NCI-H82 treated with DMSO at 0.1 percent for 48 hours (cell line): ENCODE results near the gene AMPH.
A peak's percentile ranks its signal among the peaks of the same experiment; 100 is the strongest.
"Not testable (repeated sequence)": the region's sequence is repeated elsewhere in the genome, so short reads cannot be mapped to it uniquely, and the experiment has no call there.

Experiments used
- DNase-seq: peaks from one replicate; lab custom pipeline; 2025; ENCODE audit not compliant: unreplicated experiment; lab: John Stamatoyannopoulos, UW

Gene AMPH

GRCh38 chr7:38354271-38354851, 276.8 kb downstream of the AMPH start:
- not testable (repeated sequence) for DNase-seq

GRCh38 chr7:38353431-38353881, 277.7 kb downstream of the AMPH start:
- DNase-seq: not testable (repeated sequence)

GRCh38 chr7:38351601-38352000, 279.6 kb downstream of the AMPH start:
- no peak for DNase-seq

DNA sequence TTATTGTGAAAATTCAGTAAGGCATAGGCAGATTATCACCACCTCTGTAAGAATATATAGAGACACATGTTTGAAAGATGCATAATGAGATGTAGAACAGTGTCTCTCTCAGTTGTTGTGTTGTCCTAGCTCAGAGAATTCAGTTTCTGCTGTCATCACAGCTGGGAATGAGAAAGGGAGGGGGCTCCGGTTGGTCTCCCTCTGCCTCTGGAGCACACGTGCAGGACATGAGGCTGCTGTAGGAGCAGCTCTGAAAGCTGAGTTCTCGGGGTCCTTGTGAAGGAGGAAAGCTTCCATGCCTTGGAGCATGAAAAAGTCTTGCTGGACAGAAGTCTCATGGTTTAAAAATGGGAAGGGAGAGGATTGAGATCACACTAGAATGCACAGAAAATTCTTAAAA, 280.4 kb downstream of the AMPH start:
- DNase-seq: not testable (repeated sequence)

- DNase-seq: not testable (repeated sequence)
Measured at GRCh38 chr7:38349869-38350583, 281.1 kb downstream of the AMPH start.

DNA sequence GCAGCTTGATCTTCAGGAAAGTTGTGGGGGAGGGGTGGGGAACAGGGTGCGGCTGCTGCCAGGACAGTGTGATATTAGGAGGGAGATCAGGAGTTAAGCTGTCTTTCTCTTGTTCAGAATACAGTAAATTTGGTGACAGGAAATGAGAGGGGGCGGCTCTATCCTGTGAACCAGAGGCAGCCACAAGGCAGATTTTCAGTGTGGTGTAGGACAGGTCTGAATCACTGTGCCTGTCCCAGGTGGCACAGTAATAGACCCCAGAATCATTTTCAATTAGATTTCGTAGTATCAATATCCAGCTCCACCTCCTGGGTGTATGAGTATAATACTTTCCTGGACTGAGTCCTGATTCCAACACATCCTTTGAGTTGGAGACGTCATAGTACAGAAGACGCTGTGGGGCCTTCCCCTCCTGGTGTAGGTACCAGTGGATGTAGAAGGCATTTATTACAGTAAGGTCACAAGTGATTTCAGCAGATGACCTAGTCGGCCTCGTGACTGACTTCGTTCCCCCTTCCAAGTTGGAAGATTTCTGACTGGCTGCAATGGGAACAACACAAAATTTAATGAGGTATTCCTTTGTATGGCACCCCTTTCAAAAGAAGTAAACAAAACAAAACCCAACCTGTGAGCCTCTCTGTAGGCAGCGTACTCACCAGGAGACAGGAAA, 281.9 kb downstream of the AMPH start:
- DNase-seq: not testable (repeated sequence)

- DNase-seq: peak; percentile 38
Measured at GRCh38 chr7:38345299-38346172, 285.6 kb downstream of the AMPH start.

DNA sequence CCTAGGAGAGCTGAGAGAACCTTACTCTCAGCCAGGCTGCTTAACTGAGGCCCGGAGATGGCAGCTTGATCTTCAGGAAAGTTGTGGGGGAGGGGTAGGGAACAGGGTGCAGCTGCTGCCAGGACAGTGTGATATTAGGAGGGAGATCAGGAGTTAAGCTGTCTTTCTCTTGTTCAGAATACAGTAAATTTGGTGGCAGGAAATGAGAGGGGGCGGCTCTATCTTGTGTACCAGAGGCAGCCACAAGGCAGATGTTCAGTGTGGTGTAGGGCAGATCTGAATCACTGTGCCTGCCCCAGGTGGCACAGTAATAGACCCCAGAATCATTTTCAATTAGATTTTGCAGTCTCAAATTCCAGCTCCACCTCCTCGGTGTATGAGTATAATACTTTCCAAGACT, 286.4 kb downstream of the AMPH start:
- DNase-seq: peak; percentile 82

GRCh38 chr7:38342135-38342534, 289.0 kb downstream of the AMPH start:
- DNase-seq: not testable (repeated sequence)

DNA sequence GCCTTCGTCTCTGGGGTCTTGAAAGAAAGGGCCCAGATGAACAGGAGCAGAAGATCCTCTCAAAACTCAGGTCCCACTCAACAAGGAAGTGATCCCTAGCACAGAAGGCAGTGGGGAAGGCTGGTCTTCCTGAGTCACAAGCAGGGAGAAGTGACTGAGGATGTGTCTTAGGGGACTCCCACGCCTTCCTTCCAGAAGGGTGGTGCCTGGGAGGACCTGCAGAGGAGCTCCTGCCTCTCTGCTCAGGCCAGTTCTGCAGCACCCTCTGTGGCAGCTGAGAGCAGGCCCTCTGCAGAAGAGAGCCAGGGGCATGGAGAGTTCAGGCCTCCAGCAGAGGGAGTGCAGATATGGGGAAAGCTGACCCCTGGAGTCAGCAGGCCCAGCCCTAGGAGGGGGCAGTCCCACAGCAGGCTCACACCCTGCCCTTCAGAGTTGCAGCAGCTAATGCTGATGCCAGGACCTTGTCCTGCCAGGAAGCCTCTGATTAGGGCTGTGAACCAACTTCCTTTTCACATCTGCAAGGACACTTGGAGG, 289.9 kb downstream of the AMPH start:
- DNase-seq: peak; percentile 61

GRCh38 chr7:38339953-38340819, 291.0 kb downstream of the AMPH start:
- peak; percentile 69 for DNase-seq

- not testable (repeated sequence) for DNase-seq
Measured at GRCh38 chr7:38336148-38336515, 295.0 kb downstream of the AMPH start.

DNA sequence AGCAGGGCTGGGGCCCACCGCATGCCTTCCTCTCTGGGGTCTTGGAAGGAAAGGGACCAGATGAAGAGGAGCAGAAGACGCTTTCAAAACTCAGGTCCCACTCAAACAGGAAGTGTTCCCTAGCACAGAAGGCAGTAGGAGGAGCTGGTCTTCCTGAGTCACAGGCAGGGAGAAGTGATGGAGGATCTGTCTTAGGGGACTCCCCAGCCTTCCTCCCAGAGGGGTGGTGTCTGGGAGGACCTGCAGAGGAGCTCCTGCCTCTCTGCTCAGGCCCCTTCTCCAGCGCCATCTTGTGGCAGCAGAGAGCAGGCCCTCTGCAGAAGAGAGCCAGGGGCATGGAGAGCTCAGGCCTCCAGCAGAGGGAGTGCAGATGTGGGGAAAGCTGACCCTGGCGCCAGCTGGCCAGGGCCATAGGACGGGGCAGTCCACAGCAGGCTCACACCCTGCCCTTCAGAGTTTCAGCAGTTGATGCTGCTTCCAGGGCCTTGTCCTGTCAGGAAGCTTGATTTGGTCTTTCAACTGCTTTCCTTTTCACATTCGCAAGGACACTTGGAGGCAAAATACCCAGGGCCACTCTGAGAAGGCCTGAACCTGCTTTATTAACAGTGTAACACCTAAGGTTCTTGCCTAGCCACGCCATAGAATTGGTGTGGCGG, 295.6 kb downstream of the AMPH start:
- DNase-seq: peak; percentile 55

GRCh38 chr7:38335128-38335491, 296.1 kb downstream of the AMPH start:
- DNase-seq: no peak

DNA sequence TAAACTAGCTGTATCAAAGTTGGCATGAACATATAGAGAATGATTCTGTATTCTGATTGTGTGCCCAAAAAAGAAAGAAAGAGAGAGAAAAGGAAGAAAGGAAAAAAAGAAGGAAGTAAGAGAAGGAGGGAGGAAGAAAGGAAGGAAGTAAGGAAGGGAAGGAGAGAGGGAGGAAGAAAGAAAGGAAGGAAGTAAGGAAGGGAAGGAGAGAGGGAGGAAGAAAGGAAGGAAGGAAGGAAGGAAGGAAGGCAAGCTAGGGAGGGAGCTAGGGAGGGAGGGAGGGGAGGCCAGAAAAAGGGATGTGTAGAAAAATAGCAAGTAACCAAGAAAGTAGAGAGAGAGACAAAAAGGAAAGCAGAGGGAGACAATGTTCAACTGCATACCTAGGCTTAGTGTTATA, 297.0 kb downstream of the AMPH start:
- no peak for DNase-seq
